Fibroblast of mammary gland (primary cell): Measurements from ENCODE around the gene MPC1.
"Not testable (repeated sequence)": the region's sequence is repeated elsewhere in the genome, so short reads cannot be mapped to it uniquely, and the experiment has no call there.

Source experiments
- DNase-seq: peaks from one replicate; pipeline ENCODE4 v3.0.0-alpha.2; 2010; ENCODE audit warnings: low read depth
- H3K4me3 ChIP-seq: 2 replicates; pipeline ENCODE4 v1.5.1; 2011; ENCODE audit warnings: low read depth, mild to moderate bottlenecking, low read length, moderate library complexity; ENCODE audit not compliant: control insufficient read depth
- TF ChIP-seq, protein P1 (sequence below): conservative IDR thresholded peaks from 2 replicates; pipeline ENCODE4 v1.5.1; 2011; ENCODE audit warnings: low read depth, low read length, inconsistent platforms; ENCODE audit not compliant: control insufficient read depth, insufficient read depth

Gene MPC1

DNA sequence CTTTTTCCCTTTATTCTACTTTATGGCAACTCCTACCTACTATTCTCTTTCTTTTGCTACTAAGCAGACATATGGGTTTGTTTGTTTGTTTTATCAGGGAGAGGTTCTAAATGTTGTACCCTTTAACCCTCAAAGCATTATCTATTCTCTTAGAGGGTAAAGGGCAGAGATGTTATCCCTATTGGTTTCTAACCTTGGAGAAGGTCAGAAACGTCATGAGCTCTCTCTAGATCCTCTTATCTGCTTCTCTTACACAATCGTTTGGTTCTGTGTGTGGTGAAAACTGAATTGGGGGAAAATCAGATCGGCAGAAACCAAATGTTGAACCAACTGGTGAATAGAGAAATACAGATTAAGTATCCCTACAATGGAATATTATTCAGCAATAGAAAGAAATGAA, 6.4 kb upstream of the MPC1 start:
- TF ChIP-seq, protein P1, sequence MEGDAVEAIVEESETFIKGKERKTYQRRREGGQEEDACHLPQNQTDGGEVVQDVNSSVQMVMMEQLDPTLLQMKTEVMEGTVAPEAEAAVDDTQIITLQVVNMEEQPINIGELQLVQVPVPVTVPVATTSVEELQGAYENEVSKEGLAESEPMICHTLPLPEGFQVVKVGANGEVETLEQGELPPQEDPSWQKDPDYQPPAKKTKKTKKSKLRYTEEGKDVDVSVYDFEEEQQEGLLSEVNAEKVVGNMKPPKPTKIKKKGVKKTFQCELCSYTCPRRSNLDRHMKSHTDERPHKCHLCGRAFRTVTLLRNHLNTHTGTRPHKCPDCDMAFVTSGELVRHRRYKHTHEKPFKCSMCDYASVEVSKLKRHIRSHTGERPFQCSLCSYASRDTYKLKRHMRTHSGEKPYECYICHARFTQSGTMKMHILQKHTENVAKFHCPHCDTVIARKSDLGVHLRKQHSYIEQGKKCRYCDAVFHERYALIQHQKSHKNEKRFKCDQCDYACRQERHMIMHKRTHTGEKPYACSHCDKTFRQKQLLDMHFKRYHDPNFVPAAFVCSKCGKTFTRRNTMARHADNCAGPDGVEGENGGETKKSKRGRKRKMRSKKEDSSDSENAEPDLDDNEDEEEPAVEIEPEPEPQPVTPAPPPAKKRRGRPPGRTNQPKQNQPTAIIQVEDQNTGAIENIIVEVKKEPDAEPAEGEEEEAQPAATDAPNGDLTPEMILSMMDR, result no peak
- no peak overlapping the region for H3K4me3 ChIP-seq
- DNase-seq, result no peak

DNA sequence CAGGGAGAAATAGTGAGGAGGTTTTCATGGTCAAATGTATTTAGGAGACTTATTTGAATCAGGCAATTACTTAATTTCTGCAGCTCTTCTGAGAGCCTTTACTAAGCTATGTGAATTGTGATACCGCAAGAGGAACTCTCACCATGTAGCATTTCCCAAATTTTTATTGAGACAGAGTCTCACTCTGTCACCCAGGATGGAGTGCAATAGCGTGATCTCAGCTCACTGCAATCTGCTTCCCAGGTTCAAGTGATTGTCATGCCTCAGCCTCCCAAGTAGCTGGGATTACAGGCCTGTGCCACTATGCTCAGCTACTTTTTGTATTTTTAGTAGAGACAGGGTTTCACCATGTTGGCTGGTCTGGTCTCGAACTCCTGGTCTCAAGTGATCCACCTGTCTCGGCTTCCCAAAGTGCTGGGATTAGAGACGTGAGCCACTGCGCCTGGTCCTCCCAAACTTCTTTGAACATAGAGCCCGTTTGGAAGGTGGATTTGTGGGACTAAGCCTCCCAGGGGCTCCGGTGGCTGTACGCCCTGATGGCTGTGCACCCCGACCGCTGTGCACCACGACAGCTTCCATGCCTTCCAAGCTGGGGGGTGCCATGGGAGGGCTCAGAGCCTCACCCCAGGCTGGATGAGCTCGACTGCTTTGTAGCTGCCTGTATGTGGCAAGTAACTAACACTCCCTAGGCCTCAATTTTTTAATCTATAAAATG, 5.7 kb upstream of the MPC1 start:
- H3K4me3 ChIP-seq, result no peak overlapping the region
- no peak for DNase-seq
- TF ChIP-seq, protein P1, result no peak

DNA sequence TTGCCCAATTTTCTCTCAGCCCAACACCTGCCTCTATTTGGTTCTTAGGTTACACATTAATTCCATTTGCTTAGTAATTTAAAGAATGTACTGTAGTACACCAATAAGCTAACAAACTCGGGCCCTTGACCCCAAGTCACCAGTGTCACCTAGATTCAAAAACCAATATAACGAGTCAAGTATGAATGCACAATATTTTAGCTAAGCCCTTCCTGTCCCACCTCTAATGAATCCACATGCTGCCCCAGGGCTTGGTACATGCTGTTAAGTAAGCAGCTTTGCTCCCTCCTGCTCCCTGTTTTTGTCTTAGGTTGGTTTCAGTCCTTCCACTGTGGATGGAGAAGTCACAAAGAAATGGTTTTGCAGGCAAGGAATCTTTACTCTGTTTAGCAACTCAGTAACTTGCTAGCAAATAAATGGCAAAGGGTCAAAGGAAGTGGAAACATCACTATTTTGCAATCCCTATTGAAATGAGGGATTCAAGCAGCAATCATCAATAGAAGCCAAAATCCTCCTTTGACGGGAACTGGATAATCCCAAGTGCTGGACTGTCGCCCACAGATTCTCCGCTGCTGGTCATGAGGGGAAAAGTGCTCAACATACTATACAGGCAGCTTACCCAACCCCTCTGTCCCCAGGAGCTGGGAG, 5.0 kb upstream of the MPC1 start:
- TF ChIP-seq, protein P1, result no peak
- no peak overlapping the region for H3K4me3 ChIP-seq
- no peak for DNase-seq

DNA sequence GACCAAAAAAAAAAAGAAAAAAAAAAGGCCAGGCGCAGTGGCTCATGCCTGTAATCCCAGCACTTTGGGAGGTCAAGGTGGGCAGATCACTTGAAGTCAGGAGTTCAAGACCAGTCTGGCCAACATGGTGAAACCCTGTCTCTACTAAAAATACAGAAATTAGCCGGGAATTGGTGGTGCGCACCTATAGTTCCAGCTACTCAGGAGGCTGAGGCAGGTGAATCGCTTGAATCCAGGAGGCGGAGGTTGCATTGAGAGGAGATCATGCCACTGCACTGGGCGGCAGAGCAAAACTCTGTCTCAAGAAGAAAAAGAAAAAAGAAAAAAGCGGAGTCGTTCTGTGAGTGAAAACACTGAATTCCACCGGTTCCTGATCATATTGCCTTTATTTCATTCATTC, 4.4 kb upstream of the MPC1 start:
- DNase-seq, result not testable (repeated sequence)

DNA sequence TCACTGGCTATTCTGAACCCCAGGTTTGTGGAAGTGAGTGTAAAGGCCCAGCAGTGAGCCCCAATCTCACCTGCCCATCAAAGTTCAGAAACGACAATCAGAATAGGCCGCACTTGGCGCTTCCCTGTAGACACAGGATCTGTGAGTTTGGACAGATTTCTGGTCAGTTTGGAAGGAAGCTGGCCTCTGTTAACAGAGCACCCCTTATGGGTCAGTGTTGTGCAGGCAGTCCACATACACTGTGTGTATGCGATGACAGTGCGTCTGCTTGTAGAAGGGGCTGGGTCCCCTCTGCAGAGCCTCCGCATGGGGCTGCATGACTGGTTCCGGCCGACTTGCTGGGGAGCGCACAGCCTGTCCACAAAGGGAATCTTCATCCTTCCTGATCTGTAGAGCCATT, 3.4 kb upstream of the MPC1 start:
- H3K4me3 ChIP-seq, result no peak overlapping the region
- DNase-seq, result no peak
- TF ChIP-seq, protein P1, result no peak

More for the DNA sequence above, 4.4 kb upstream of the MPC1 start:
- H3K4me3 ChIP-seq, result not testable (repeated sequence)

DNA sequence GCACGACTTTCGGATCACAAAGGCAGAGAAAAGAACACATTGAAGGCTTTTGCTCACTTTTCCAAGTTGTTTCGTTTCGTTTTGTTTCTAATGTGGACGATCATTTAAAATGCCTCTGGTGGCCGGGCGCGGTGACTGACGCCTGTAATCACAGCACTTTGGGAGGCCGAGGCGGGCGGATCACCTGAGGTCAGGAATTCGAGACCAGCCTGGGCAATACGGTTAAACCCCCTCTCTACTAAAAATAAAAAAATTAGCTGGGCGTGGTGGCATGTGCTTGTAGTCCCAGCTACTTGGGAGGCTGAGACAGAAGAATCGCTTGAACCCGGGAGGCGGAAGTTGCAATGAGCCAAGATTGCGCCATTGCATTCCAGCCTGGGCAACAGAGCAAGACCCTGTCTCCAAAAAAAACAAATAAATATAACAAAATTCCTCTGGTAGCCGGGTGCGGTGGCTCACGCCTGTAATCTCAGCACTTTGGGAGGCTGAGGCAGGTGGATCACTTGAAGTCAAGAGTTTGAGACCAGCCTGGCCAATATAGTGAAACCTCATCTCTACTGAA, 1.1 kb upstream of the MPC1 start:
- H3K4me3 ChIP-seq, result peak overlapping the region; percentile 58
- DNase-seq, result not testable (repeated sequence)

DNA sequence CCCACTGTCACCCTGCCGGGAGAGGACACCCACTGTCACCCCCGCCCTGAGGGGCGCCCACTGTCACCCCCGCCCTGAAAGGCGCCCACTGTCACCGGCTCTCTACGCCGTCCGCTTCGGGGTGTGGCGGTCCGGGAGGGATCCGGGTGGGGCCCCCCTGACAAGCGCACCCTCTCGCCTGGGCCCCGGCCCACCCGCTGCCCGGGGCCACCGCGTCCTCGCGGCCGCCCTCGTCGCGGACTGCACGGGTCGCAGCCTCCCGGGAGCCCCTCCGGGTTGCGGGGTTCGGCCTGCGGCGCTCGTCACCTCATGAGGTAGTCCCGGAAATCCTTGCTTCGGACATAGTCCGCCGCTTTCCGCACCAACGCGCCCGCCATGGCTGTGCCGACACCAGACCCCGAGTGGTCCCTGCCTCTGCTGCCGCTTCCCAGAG, 224 bp downstream of the MPC1 start:
- peak overlapping the region; percentile 82 for H3K4me3 ChIP-seq
- no peak for DNase-seq
- TF ChIP-seq, protein P1, result no peak
